PFSK-1 (cell line): Measurements from ENCODE around the gene LCNL1.

Experiments
- POLR2AphosphoS5 ChIP-seq: IDR thresholded peaks from 2 replicates; pipeline ENCODE4 v1.6.1; 2012; ENCODE audit warnings: low read depth, mild to moderate bottlenecking, control low read depth, low read length, moderate library complexity
- REST ChIP-seq, 2 experiments: IDR thresholded peaks; 2 replicates each; pipeline versions ENCODE4 v1.6.1 to v1.8.0; 2011 to 2012; ENCODE audit warnings: low read depth in 2 of 2, low read length in 2 of 2, control low read depth in 1 of 2, inconsistent platforms in 1 of 2, mild to moderate bottlenecking in 1 of 2, moderate library complexity in 1 of 2; ENCODE audit not compliant: insufficient read depth in 1 of 2
- TAF1 ChIP-seq: IDR thresholded peaks from 2 replicates; pipeline ENCODE4 v1.6.1; 2012; ENCODE audit warnings: low read length, control low read depth, borderline replicate concordance; ENCODE audit not compliant: insufficient read depth

GRCh38 chr9:137026828-137027227 lies 44.0 kb downstream of the LCNL1 start:
- TF ChIP-seq TAF1, result no peak
- TF ChIP-seq POLR2AphosphoS5, result no peak
- TF ChIP-seq REST (IDR thresholded peaks at IDR 0.05; ENCODE audit: insufficient read depth in 1 of 2, low read depth in 2 of 2, low read length in 2 of 2), result no peak
